ENCODE measurements around the gene ANKRD23. TPM values are rescaled to one million over a fixed set of nuclear protein-coding genes. Genes with fewer than 3 reads are reported as not detected.
"Not testable (repeated sequence)": the region's sequence is repeated elsewhere in the genome, so short reads cannot be mapped to it uniquely, and the experiment has no call there.

ANKRD23 gene
- total and polyA plus RNA-seq, 9 donors: 4.1 to 8.1 (median 6.9) TPM

DNA sequence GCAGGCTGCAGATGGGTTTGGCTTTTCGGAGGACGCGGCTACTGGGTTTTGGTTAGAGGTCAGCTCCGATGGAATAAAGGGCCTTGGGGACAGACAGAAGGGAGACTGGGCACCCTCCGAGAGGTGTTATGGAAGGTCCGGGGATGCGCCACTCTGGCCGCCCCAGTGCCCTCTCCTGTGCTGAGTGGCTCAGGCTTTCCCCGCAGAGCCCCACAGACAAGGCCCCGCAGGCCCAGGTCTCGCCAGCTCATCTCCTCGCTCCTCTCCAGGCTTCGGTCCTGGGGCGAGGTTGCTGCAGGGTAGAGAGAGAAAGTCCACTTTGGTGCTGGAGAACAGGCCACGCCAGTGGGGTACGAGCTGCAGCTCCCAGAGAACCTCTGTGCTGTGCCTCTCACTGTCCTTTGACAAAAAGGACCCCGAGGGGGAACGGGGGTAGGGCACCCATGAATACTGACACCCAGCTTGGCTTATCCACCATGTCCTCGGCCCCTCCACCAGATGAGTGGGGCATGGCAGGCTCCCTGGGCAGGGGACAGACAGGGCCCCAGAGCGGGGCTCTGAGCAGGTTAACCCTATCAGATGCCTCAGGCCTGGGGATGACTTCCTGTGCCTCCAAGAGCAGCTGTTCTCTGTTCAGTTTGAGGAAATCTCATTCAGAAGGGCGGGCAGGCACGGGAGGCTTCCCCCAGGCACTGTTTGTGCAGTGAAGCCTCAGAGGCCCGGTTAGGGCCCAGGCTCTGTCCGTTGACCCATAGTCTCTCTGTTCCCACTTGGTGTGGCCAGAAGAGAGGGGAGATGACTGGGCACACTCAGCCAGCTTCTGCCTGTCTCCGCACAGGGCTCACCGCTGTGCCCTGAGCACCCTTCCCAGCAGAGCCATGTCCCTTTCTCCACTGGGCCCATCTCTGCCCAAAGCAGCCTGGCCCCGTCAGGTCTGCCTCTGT, 43.5 kb downstream of the ANKRD23 start:
- DNase-seq: no peak
- H3K27ac ChIP-seq (ENCODE audit: low read length): no peak overlapping the region
- H3K36me3 ChIP-seq (ENCODE audit: control insufficient read depth, insufficient read depth, low read length): peaks cover 50% of the 10 kb centered on the region
- H3K4me1 ChIP-seq (ENCODE audit: control insufficient read depth, insufficient read depth, low read length): peaks cover 8% of the 10 kb centered on the region
- no peak overlapping the region for H3K4me3 ChIP-seq (ENCODE audit: low read length)
- H3K27me3 ChIP-seq (ENCODE audit: control insufficient read depth, insufficient read depth, low read length): no peaks in the 10 kb centered on the region
- H3K9me3 ChIP-seq (replicated peaks; ENCODE audit: control insufficient read depth, low read depth, low read length): no peaks in the 10 kb centered on the region
- WGBS (ENCODE audit: insufficient coverage): 86% methylated on average over 24 of the region's 27 CpGs

DNA sequence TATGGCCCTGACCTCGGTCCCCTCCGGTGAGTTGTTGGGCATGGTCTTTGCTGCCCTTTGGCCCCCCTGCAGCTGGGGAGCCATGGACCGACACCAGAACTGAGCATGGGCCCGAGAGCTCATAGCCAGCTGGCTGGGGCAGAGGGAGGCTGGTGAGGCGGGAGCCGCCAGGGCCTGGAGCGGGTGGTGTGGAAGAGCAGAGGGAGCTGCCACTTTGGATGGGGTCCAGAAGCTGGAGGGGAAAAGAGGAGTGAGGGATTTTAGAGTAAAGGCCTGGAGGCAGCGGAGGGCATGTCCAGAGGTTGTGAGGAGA, 44.2 kb downstream of the ANKRD23 start:
- no peak for DNase-seq
- H3K36me3 ChIP-seq (ENCODE audit: control insufficient read depth, insufficient read depth, low read length): peaks cover 50% of the 10 kb centered on the region
- H3K4me3 ChIP-seq (ENCODE audit: low read length): no peak overlapping the region
- no peaks in the 10 kb centered on the region for H3K9me3 ChIP-seq (replicated peaks; ENCODE audit: control insufficient read depth, low read depth, low read length)
- H3K4me1 ChIP-seq (ENCODE audit: control insufficient read depth, insufficient read depth, low read length): peaks cover 8% of the 10 kb centered on the region
- no peaks in the 10 kb centered on the region for H3K27me3 ChIP-seq (ENCODE audit: control insufficient read depth, insufficient read depth, low read length)
- no peak overlapping the region for H3K27ac ChIP-seq (ENCODE audit: low read length)
- WGBS (ENCODE audit: insufficient coverage): 83% methylated on average over 8 of the region's 8 CpGs

- H3K27ac ChIP-seq (ENCODE audit: low read length): no peak overlapping the region
- WGBS (ENCODE audit: insufficient coverage): 89% methylated on average over 15 of the region's 23 CpGs
- no peak for DNase-seq
- peaks cover 50% of the 10 kb centered on the region for H3K36me3 ChIP-seq (ENCODE audit: control insufficient read depth, insufficient read depth, low read length)
- H3K4me3 ChIP-seq (ENCODE audit: low read length): no peak overlapping the region
- H3K27me3 ChIP-seq (ENCODE audit: control insufficient read depth, insufficient read depth, low read length): no peaks in the 10 kb centered on the region
- peaks cover 8% of the 10 kb centered on the region for H3K4me1 ChIP-seq (ENCODE audit: control insufficient read depth, insufficient read depth, low read length)
- no peaks in the 10 kb centered on the region for H3K9me3 ChIP-seq (replicated peaks; ENCODE audit: control insufficient read depth, low read depth, low read length)
Measured at GRCh38 chr2:96798733-96799622, 44.8 kb downstream of the ANKRD23 start.

DNA sequence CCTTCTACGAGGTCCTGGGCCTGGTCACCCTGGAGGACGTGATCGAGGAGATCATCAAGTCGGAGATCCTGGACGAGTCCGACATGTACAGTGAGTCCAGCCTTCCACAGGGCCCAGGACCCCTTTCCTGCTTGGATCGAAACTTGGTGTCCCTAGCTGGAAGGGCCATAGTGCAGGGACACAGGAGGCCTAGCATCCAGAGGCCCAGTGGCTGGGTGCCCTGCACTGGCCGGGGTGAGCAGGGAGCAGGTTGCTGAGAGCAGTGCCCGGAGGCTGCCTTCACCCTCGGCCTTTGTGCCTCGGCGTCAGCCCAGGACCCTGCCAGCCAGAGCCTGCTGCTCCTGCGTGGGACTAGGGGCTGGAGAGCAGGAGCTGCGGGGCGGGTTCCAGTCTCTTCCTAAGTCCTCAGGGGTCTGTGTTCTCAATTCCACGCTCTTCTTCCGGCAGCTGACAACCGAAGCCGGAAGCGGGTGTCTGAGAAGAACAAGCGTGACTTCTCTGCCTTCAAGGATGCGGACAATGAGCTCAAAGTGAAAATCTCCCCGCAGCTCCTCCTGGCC, 46.7 kb downstream of the ANKRD23 start:
- WGBS (ENCODE audit: insufficient coverage): 89% methylated on average over 23 of the region's 23 CpGs

DNA sequence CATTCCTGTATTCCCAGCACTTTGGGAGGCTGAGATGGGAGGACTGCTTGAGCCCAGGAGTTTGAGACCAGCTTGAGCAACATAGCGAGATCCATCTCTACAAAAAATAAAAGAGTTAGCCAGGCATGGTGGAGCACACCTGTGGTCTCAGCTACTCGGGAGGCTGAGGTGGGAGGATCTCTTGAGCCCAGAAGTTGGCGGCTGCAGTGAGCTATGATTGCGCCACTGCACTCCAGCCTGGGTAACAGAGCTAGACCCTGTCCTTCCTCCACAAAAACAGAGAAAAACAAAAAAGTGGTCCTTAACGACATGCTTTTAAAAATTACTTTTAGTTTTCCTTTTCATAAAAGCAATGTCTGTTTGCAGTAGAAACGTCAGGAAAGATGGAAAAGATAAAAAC, 47.3 kb downstream of the ANKRD23 start:
- H3K27ac ChIP-seq (ENCODE audit: low read length); H3K9me3 ChIP-seq (replicated peaks; ENCODE audit: control insufficient read depth, low read depth, low read length); H3K27me3 ChIP-seq (ENCODE audit: control insufficient read depth, insufficient read depth, low read length); H3K4me3 ChIP-seq (ENCODE audit: low read length); DNase-seq: not testable (repeated sequence)
- WGBS (ENCODE audit: insufficient coverage): 83% methylated on average over 3 of the region's 6 CpGs
- Histone ChIP-seq H3K4me1 (ENCODE audit: control insufficient read depth, insufficient read depth, low read length) (peaks cover 15% of the 10 kb centered on the region), H3K36me3 (ENCODE audit: control insufficient read depth, insufficient read depth, low read length) (peaks cover 40% of the 10 kb centered on the region)

More for the DNA sequence above, 46.7 kb downstream of the ANKRD23 start:
- Histone ChIP-seq H3K27ac (ENCODE audit: low read length) (no peak overlapping the region), H3K9me3 (replicated peaks; ENCODE audit: control insufficient read depth, low read depth, low read length) (no peaks in the 10 kb centered on the region), H3K27me3 (ENCODE audit: control insufficient read depth, insufficient read depth, low read length) (no peaks in the 10 kb centered on the region), H3K4me3 (ENCODE audit: low read length) (no peak overlapping the region), H3K36me3 (ENCODE audit: control insufficient read depth, insufficient read depth, low read length) (peaks cover 45% of the 10 kb centered on the region), H3K4me1 (ENCODE audit: control insufficient read depth, insufficient read depth, low read length) (peaks cover 15% of the 10 kb centered on the region)
- DNase-seq: no peak

DNA sequence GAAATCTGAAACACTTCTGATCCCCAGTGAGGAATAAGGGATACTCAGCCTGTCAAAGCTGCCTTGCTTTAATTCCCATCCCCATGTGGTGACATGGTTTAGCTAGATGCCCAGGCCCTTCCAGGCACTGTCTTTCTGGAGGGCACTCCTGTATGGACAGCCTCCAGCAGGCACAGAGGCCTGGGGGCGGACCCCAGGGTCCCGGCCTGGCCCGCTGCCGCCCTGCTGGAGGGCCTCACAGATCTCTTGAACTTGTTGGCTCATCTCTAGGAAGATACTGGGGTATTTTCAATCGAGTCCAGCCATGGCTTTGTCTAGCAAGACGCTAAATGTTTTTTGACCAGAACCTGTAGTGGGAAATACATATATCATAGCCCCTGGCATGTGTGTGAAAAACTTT, 48.7 kb downstream of the ANKRD23 start:
- Histone ChIP-seq H3K27ac (ENCODE audit: low read length) (no peak overlapping the region), H3K36me3 (ENCODE audit: control insufficient read depth, insufficient read depth, low read length) (peaks cover 32% of the 10 kb centered on the region), H3K4me3 (ENCODE audit: low read length) (no peak overlapping the region), H3K9me3 (replicated peaks; ENCODE audit: control insufficient read depth, low read depth, low read length) (no peaks in the 10 kb centered on the region), H3K27me3 (ENCODE audit: control insufficient read depth, insufficient read depth, low read length) (no peaks in the 10 kb centered on the region), H3K4me1 (ENCODE audit: control insufficient read depth, insufficient read depth, low read length) (peaks cover 7% of the 10 kb centered on the region)
- no peak for DNase-seq
- 100% methylated on average over 2 of the region's 6 CpGs for WGBS (ENCODE audit: insufficient coverage)

- 76% methylated on average over 16 of the region's 17 CpGs for WGBS (ENCODE audit: insufficient coverage)
- Histone ChIP-seq H3K9me3 (replicated peaks; ENCODE audit: control insufficient read depth, low read depth, low read length) (no peaks in the 10 kb centered on the region), H3K4me3 (ENCODE audit: low read length) (no peak overlapping the region), H3K36me3 (ENCODE audit: control insufficient read depth, insufficient read depth, low read length) (peaks cover 12% of the 10 kb centered on the region), H3K27me3 (ENCODE audit: control insufficient read depth, insufficient read depth, low read length) (no peaks in the 10 kb centered on the region), H3K4me1 (ENCODE audit: control insufficient read depth, insufficient read depth, low read length) (peaks cover 21% of the 10 kb centered on the region), H3K27ac (ENCODE audit: low read length) (no peak overlapping the region)
- no peak for DNase-seq
Measured at GRCh38 chr2:96792772-96793749, 50.8 kb downstream of the ANKRD23 start.

GRCh38 chr2:96789245-96789617, 54.6 kb downstream of the ANKRD23 start:
- Histone ChIP-seq H3K4me1 (ENCODE audit: control insufficient read depth, insufficient read depth, low read length) (peaks cover 27% of the 10 kb centered on the region), H3K4me3 (ENCODE audit: low read length) (peak overlapping the region; percentile 9), H3K9me3 (replicated peaks; ENCODE audit: control insufficient read depth, low read depth, low read length) (no peaks in the 10 kb centered on the region), H3K36me3 (ENCODE audit: control insufficient read depth, insufficient read depth, low read length) (no peaks in the 10 kb centered on the region), H3K27me3 (ENCODE audit: control insufficient read depth, insufficient read depth, low read length) (no peaks in the 10 kb centered on the region), H3K27ac (ENCODE audit: low read length) (peak overlapping the region; percentile 90)
- 79% methylated on average over 6 of the region's 6 CpGs for WGBS (ENCODE audit: insufficient coverage)
- no peak for DNase-seq

DNA sequence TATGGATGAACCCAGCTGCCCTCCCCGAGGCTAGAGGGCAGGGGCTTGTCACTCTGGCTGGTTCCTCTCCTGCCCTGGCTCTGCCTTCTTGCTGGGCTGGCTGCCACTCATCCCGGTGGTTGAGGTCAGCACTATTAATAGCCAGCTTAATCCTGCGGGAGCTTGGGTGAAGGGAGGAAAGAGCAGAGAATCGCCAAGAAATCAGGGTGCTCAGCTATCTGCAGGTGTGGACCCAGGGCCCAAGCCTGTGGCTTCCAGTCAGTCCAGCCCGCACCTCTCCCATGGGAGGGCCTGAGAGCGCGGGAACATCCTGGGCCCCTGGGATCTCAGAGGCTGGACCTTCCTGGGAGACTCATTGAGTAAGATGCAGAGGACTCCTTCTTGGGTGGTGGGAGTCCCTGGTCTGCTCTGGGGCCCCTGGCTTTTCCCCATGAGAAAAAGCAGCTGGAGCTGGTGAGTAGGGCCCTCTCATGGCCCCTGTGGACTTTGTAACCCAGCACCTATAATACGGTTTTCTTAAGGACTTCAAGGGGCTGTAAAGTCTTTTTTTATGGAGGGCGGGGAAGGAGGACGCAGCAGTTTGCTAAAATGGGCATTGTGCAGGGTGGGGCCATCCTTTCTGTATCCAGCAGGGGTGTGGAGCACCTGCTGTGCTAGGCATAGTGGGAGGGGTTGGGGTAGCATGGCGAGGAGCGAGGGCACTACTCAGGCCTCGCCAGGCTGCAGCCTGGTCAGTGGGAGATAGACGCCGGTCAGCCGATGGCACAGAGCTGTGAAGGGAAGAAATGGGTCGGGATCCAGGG, 55.2 kb downstream of the ANKRD23 start:
- Histone ChIP-seq H3K27ac (ENCODE audit: low read length) (peak overlapping the region; percentile 90), H3K27me3 (ENCODE audit: control insufficient read depth, insufficient read depth, low read length) (no peaks in the 10 kb centered on the region), H3K36me3 (ENCODE audit: control insufficient read depth, insufficient read depth, low read length) (no peaks in the 10 kb centered on the region), H3K9me3 (replicated peaks; ENCODE audit: control insufficient read depth, low read depth, low read length) (no peaks in the 10 kb centered on the region), H3K4me1 (ENCODE audit: control insufficient read depth, insufficient read depth, low read length) (peaks cover 27% of the 10 kb centered on the region), H3K4me3 (ENCODE audit: low read length) (peak overlapping the region; percentile 9)
- DNase-seq: peak; percentile 76
- 67% methylated on average over 11 of the region's 17 CpGs for WGBS (ENCODE audit: insufficient coverage)
